GM19463 (cell line): ENCODE data around the gene BCAN.

Experiments used
- ATAC-seq: cut with Tn5 transposase; IDR thresholded peaks from one replicate; pipeline ENCODE4 v1.9.1; 2021; ENCODE audit warnings: mild to moderate bottlenecking, moderate library complexity; ENCODE audit not compliant: unreplicated experiment

BCAN gene

GRCh38 chr1:156659988-156660751, 18.3 kb downstream of the BCAN start:
- ATAC-seq = peak; percentile 58

- no peak for ATAC-seq
These were observed 18.8 kb downstream of the BCAN start for GRCh38 chr1:156660752-156661112.

- no peak for ATAC-seq
These were observed 20.3 kb downstream of the BCAN start for GRCh38 chr1:156662005-156662799.

GRCh38 chr1:156662800-156663055, 20.8 kb downstream of the BCAN start:
- ATAC-seq = no peak

GRCh38 chr1:156663178-156663577, 21.3 kb downstream of the BCAN start:
- no peak for ATAC-seq

- ATAC-seq = no peak
These were observed 22.3 kb downstream of the BCAN start for GRCh38 chr1:156664046-156664766.

- ATAC-seq = peak; percentile 30
These were observed 23.0 kb downstream of the BCAN start for GRCh38 chr1:156664767-156665411.

- ATAC-seq = no peak
These were observed 23.6 kb downstream of the BCAN start for GRCh38 chr1:156665539-156665938.

- no peak for ATAC-seq
These were observed 25.1 kb downstream of the BCAN start for GRCh38 chr1:156666862-156667609.

GRCh38 chr1:156667610-156667967, 25.7 kb downstream of the BCAN start:
- no peak for ATAC-seq

GRCh38 chr1:156667968-156668709, 26.2 kb downstream of the BCAN start:
- no peak for ATAC-seq

GRCh38 chr1:156668801-156669637, 27.1 kb downstream of the BCAN start:
- no peak for ATAC-seq

GRCh38 chr1:156669794-156670193, 27.9 kb downstream of the BCAN start:
- ATAC-seq = no peak

- ATAC-seq = no peak
These were observed 28.4 kb downstream of the BCAN start for GRCh38 chr1:156670359-156670758.

GRCh38 chr1:156670791-156671190, 28.9 kb downstream of the BCAN start:
- ATAC-seq = no peak

GRCh38 chr1:156671804-156672203, 29.9 kb downstream of the BCAN start:
- no peak for ATAC-seq

GRCh38 chr1:156673387-156674121, 31.6 kb downstream of the BCAN start:
- no peak for ATAC-seq
